ENCODE measurements around the gene ATXN7L1.

DNA sequence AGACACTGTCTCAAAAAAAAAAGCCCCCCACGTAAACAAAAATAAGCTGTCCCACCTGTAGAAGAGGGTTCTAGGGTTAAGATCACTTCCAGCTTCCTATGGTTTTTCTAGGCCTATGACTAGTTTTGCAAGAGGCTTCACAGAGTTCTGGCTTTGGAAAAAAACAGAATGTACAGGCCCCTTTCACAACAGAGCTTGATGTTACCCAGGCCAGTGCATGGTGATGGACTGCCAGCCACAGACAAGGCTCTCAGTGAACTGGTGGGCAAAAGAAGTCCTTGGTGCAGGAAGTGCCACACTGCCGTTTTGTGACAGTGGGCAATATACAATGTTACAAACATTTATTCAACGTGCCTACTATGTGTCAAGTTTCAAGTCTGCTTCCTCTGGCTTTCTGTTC lies 276.8 kb downstream of the ATXN7L1 start:
- TF ChIP-seq, protein P1, sequence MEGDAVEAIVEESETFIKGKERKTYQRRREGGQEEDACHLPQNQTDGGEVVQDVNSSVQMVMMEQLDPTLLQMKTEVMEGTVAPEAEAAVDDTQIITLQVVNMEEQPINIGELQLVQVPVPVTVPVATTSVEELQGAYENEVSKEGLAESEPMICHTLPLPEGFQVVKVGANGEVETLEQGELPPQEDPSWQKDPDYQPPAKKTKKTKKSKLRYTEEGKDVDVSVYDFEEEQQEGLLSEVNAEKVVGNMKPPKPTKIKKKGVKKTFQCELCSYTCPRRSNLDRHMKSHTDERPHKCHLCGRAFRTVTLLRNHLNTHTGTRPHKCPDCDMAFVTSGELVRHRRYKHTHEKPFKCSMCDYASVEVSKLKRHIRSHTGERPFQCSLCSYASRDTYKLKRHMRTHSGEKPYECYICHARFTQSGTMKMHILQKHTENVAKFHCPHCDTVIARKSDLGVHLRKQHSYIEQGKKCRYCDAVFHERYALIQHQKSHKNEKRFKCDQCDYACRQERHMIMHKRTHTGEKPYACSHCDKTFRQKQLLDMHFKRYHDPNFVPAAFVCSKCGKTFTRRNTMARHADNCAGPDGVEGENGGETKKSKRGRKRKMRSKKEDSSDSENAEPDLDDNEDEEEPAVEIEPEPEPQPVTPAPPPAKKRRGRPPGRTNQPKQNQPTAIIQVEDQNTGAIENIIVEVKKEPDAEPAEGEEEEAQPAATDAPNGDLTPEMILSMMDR (IDR thresholded peaks at IDR 0.05): no peak
- TF ChIP-seq POLR2A (IDR thresholded peaks at IDR 0.05): no peak
